GM23338 (cell line): ENCODE data around the gene SLC2A6. TPM values are rescaled to one million over a fixed set of nuclear protein-coding genes. Genes with fewer than 3 reads are reported as not detected.

Experiments
- ATAC-seq: fragments of 200-7000 bp; cut with Tn5 transposase; 3 replicates; pipeline ENCODE4 v1.9.1; 2020
- DNase-seq: peaks from one replicate; pipeline ENCODE4 v3.0.0-alpha.2; 2015; ENCODE audit warnings: low spot score
- H2AFZ ChIP-seq: fragments of 200-600 bp; sonication (generic); 2 replicates; pipeline ENCODE4 v1.8.0; 2016; ENCODE audit warnings: antibody characterized with exemption, mild to moderate bottlenecking, moderate library complexity
- H3F3A ChIP-seq: fragments of 200-600 bp; sonication (generic); replicated peaks from 2 replicates; pipeline ENCODE4 v1.8.0; 2017; ENCODE audit warnings: antibody characterized with exemption, mixed run types, low read depth
- H3K27ac ChIP-seq: fragments of 200-600 bp; sonication (generic); 2 replicates; pipeline ENCODE4 v1.6.1; 2016; ENCODE audit warnings: low read depth
- H3K27me3 ChIP-seq: fragments of 200-600 bp; sonication (generic); 2 replicates; pipeline ENCODE4 v1.8.0; 2016; ENCODE audit warnings: mild to moderate bottlenecking, mixed run types, moderate library complexity; ENCODE audit not compliant: insufficient read depth
- H3K36me3 ChIP-seq: fragments of 200-600 bp; sonication (generic); 2 replicates; pipeline ENCODE4 v1.8.0; 2016; ENCODE audit warnings: mild to moderate bottlenecking; ENCODE audit not compliant: insufficient read depth
- H3K4me1 ChIP-seq: fragments of 200-600 bp; sonication (generic); 2 replicates; pipeline ENCODE4 v1.8.0; 2016; ENCODE audit warnings: mild to moderate bottlenecking, moderate library complexity; ENCODE audit not compliant: insufficient read depth
- H3K4me2 ChIP-seq: fragments of 200-600 bp; sonication (generic); 2 replicates; pipeline ENCODE4 v1.7.1; 2017; ENCODE audit warnings: mixed run types
- H3K4me3 ChIP-seq: fragments of 200-600 bp; sonication (generic); 2 replicates; pipeline ENCODE4 v1.6.1; 2016; ENCODE audit warnings: mixed run types
- H3K79me2 ChIP-seq: fragments of 200-600 bp; sonication (generic); replicated peaks from 2 replicates; pipeline ENCODE4 v1.8.0; 2017; ENCODE audit warnings: mild to moderate bottlenecking; ENCODE audit not compliant: insufficient read depth
- H3K9me2 ChIP-seq: fragments of 200-600 bp; sonication (generic); 2 replicates; pipeline ENCODE4 v1.8.0; 2017; ENCODE audit not compliant: insufficient read depth
- H4K20me1 ChIP-seq: fragments of 200-600 bp; sonication (generic); replicated peaks from 2 replicates; pipeline ENCODE4 v1.8.0; 2017; ENCODE audit warnings: mild to moderate bottlenecking; ENCODE audit not compliant: insufficient read depth
- H3K27ac Mint-ChIP-seq: 2 replicates; pipeline ENCODE4 v1.8.0; 2020; ENCODE audit warnings: inconsistent platforms, mild to moderate bottlenecking, moderate library complexity, mixed read lengths
- H3K27me3 Mint-ChIP-seq: 3 replicates; pipeline ENCODE4 v1.8.0; 2022; ENCODE audit warnings: low read depth, mild to moderate bottlenecking, moderate library complexity, mixed read lengths, inconsistent platforms; ENCODE audit not compliant: insufficient read depth, poor library complexity
- H3K36me3 Mint-ChIP-seq: 3 replicates; pipeline ENCODE4 v1.8.0; 2021; ENCODE audit warnings: low read depth, mild to moderate bottlenecking, inconsistent platforms, moderate library complexity, mixed read lengths
- H3K4me1 Mint-ChIP-seq: 3 replicates; pipeline ENCODE4 v1.8.0; 2020; ENCODE audit warnings: mild to moderate bottlenecking, inconsistent platforms, mixed read lengths
- H3K4me3 Mint-ChIP-seq: 3 replicates; pipeline ENCODE4 v1.8.0; 2021; ENCODE audit warnings: moderate library complexity, mild to moderate bottlenecking, inconsistent platforms, mixed read lengths
- H3K9me3 Mint-ChIP-seq: 3 replicates; pipeline ENCODE4 v1.8.0; 2020; ENCODE audit warnings: moderate library complexity, mild to moderate bottlenecking, inconsistent platforms, mixed read lengths
- CREB1 ChIP-seq: fragments of 250-450 bp; sonication (Bioruptor Pico); IDR thresholded peaks from 2 replicates; pipeline ENCODE4 v1.5.0; 2020; ENCODE audit warnings: low read depth, mild to moderate bottlenecking, moderate library complexity
- ETS1 ChIP-seq: IDR thresholded peaks from 2 replicates; pipeline ENCODE4 v1.6.1; 2016; ENCODE audit warnings: antibody characterized with exemption
- EZH2 ChIP-seq: fragments of 200-600 bp; sonication (generic); IDR thresholded peaks from one replicate; pipeline ENCODE4 v1.8.0; 2017; ENCODE audit warnings: antibody characterized with exemption, mild to moderate bottlenecking, low read depth; ENCODE audit not compliant: unreplicated experiment
- EZH2phosphoT487 ChIP-seq: fragments of 200-600 bp; sonication (generic); IDR thresholded peaks from one replicate; pipeline ENCODE4 v1.8.1; 2018; ENCODE audit warnings: antibody characterized with exemption; ENCODE audit not compliant: unreplicated experiment
- REST ChIP-seq: IDR thresholded peaks from one replicate; pipeline ENCODE4 v1.6.1; 2018; ENCODE audit warnings: antibody characterized with exemption; ENCODE audit not compliant: unreplicated experiment
- STAT1 ChIP-seq: IDR thresholded peaks from one replicate; pipeline ENCODE4 v1.6.1; 2016; ENCODE audit warnings: antibody characterized with exemption; ENCODE audit not compliant: unreplicated experiment
- ZNF331 ChIP-seq: fragments of 250-450 bp; sonication (Bioruptor Pico); IDR thresholded peaks from 2 replicates; pipeline ENCODE4 v1.5.0; 2020; ENCODE audit warnings: low read depth, mild to moderate bottlenecking, moderate library complexity
- polyA plus RNA-seq: library from polyadenylated mRNA; unstranded; fragments of >200 nt; fragmentation: Nextera tagmentation; extraction: Ambion mirVana; gene quantifications from 2 replicates; pipeline ENCODE4 v1.2.1, GENCODE V29; 2016
- total RNA-seq: library from RNA; depleted of rRNA; stranded (reverse); fragments of >200 nt; shearing (Covaris generic); gene quantifications from 2 replicates; pipeline ENCODE4 v1.2.3, GENCODE V29; 2014
- TF ChIP-seq, protein P1 (sequence below), 2 experiments: fragments of 200-600 bp in 1 of 2; sonication (generic) in 1 of 2; conservative IDR thresholded peaks; 2 replicates each; pipeline versions ENCODE4 v1.5.1 to v1.6.1; 2016 to 2017; ENCODE audit warnings: antibody characterized with exemption in 2 of 2, low read depth in 2 of 2, mild to moderate bottlenecking in 2 of 2, moderate library complexity in 1 of 2
- TF ChIP-seq, protein P2 (sequence below): fragments of 250-450 bp; sonication (Bioruptor Pico); IDR thresholded peaks from 2 replicates; pipeline ENCODE4 v1.5.0; 2020; ENCODE audit warnings: mild to moderate bottlenecking, moderate library complexity

SLC2A6 gene
- total and polyA plus RNA-seq, 2 experiments from 2014 or later: 17.5 to 39.3 TPM

- peaks cover 18% of the 10 kb centered on the region for H3K4me1 Mint-ChIP-seq
Observed at GRCh38 chr9:133426011-133426410, 52.9 kb downstream of the SLC2A6 start.

More at GRCh38 chr9:133426011-133426410, 52.9 kb downstream of the SLC2A6 start:
- peaks cover 20% of the 10 kb centered on the region for H3K27me3 Mint-ChIP-seq
- H3K36me3 ChIP-seq: no peaks in the 10 kb centered on the region
- DNase-seq (no peak), ATAC-seq (no peak)
- H3K9me3 Mint-ChIP-seq: peaks cover 15% of the 10 kb centered on the region; the same call in 2 of the 3 replicates
- H3K27me3 ChIP-seq: peaks cover 6% of the 10 kb centered on the region
- no peak overlapping the region for H2AFZ ChIP-seq
- H3K27ac ChIP-seq: no peak overlapping the region
- H3K4me3 Mint-ChIP-seq: no peak overlapping the region
- peaks cover 13% of the 10 kb centered on the region for H3K36me3 Mint-ChIP-seq
- peaks cover 4% of the 10 kb centered on the region; the same call in 1 of the 2 replicates for H3K4me1 ChIP-seq
- H3K4me3 ChIP-seq: no peak overlapping the region
- H3K27ac Mint-ChIP-seq: no peak overlapping the region
- H3K79me2 ChIP-seq: no peaks in the 10 kb centered on the region
- no peak overlapping the region for H3K4me2 ChIP-seq
- no peaks in the 10 kb centered on the region for H3K9me2 ChIP-seq
- H3F3A ChIP-seq: peaks cover 12% of the 10 kb centered on the region
- TF ChIP-seq ZNF331: no peak
- no peak for TF ChIP-seq STAT1
- no peak for TF ChIP-seq REST
- TF ChIP-seq, protein P1, sequence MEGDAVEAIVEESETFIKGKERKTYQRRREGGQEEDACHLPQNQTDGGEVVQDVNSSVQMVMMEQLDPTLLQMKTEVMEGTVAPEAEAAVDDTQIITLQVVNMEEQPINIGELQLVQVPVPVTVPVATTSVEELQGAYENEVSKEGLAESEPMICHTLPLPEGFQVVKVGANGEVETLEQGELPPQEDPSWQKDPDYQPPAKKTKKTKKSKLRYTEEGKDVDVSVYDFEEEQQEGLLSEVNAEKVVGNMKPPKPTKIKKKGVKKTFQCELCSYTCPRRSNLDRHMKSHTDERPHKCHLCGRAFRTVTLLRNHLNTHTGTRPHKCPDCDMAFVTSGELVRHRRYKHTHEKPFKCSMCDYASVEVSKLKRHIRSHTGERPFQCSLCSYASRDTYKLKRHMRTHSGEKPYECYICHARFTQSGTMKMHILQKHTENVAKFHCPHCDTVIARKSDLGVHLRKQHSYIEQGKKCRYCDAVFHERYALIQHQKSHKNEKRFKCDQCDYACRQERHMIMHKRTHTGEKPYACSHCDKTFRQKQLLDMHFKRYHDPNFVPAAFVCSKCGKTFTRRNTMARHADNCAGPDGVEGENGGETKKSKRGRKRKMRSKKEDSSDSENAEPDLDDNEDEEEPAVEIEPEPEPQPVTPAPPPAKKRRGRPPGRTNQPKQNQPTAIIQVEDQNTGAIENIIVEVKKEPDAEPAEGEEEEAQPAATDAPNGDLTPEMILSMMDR (conservative IDR thresholded peaks at IDR 0.05; ENCODE audit: low read depth in 2 of 2): no peak
- no peak for TF ChIP-seq ETS1
- TF ChIP-seq, protein P2, sequence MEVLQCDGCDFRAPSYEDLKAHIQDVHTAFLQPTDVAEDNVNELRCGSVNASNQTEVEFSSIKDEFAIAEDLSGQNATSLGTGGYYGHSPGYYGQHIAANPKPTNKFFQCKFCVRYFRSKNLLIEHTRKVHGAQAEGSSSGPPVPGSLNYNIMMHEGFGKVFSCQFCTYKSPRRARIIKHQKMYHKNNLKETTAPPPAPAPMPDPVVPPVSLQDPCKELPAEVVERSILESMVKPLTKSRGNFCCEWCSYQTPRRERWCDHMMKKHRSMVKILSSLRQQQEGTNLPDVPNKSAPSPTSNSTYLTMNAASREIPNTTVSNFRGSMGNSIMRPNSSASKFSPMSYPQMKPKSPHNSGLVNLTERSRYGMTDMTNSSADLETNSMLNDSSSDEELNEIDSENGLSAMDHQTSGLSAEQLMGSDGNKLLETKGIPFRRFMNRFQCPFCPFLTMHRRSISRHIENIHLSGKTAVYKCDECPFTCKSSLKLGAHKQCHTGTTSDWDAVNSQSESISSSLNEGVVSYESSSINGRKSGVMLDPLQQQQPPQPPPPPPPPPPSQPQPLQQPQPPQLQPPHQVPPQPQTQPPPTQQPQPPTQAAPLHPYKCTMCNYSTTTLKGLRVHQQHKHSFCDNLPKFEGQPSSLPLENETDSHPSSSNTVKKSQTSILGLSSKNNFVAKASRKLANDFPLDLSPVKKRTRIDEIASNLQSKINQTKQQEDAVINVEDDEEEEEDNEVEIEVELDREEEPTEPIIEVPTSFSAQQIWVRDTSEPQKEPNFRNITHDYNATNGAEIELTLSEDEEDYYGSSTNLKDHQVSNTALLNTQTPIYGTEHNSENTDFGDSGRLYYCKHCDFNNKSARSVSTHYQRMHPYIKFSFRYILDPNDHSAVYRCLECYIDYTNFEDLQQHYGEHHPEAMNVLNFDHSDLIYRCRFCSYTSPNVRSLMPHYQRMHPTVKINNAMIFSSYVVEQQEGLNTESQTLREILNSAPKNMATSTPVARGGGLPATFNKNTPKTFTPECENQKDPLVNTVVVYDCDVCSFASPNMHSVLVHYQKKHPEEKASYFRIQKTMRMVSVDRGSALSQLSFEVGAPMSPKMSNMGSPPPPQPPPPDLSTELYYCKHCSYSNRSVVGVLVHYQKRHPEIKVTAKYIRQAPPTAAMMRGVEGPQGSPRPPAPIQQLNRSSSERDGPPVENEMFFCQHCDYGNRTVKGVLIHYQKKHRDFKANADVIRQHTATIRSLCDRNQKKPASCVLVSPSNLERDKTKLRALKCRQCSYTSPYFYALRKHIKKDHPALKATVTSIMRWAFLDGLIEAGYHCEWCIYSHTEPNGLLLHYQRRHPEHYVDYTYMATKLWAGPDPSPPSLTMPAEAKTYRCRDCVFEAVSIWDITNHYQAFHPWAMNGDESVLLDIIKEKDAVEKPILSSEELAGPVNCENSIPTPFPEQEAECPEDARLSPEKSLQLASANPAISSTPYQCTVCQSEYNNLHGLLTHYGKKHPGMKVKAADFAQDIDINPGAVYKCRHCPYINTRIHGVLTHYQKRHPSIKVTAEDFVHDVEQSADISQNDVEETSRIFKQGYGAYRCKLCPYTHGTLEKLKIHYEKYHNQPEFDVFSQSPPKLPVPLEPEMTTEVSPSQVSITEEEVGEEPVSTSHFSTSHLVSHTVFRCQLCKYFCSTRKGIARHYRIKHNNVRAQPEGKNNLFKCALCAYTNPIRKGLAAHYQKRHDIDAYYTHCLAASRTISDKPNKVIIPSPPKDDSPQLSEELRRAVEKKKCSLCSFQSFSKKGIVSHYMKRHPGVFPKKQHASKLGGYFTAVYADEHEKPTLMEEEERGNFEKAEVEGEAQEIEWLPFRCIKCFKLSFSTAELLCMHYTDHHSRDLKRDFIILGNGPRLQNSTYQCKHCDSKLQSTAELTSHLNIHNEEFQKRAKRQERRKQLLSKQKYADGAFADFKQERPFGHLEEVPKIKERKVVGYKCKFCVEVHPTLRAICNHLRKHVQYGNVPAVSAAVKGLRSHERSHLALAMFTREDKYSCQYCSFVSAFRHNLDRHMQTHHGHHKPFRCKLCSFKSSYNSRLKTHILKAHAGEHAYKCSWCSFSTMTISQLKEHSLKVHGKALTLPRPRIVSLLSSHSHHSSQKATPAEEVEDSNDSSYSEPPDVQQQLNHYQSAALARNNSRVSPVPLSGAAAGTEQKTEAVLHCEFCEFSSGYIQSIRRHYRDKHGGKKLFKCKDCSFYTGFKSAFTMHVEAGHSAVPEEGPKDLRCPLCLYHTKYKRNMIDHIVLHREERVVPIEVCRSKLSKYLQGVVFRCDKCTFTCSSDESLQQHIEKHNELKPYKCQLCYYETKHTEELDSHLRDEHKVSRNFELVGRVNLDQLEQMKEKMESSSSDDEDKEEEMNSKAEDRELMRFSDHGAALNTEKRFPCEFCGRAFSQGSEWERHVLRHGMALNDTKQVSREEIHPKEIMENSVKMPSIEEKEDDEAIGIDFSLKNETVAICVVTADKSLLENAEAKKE: no peak
- no peak for TF ChIP-seq EZH2
- no peak for TF ChIP-seq EZH2phosphoT487
- no peak for TF ChIP-seq CREB1
- no peaks in the 10 kb centered on the region for H4K20me1 ChIP-seq
